D721Med (cell line): ENCODE data around the gene CCDC17.

Source experiments
- DNase-seq: peaks from one replicate; pipeline ENCODE4 v3.0.0; 2011; ENCODE audit warnings: low spot score; ENCODE audit not compliant: insufficient read length
- FAIRE-seq: peaks from 2 replicates; lab custom pipeline; 2011; peaks lifted over from hg19 to GRCh38; lab: Jason Lieb, UNC
- TF ChIP-seq, protein P1 (sequence below): IDR thresholded peaks from 2 replicates; pipeline ENCODE4 v1.5.1; 2012; ENCODE audit warnings: mild to moderate bottlenecking, control low read depth; ENCODE audit not compliant: insufficient read depth; ENCODE audit errors: missing control alignments

CCDC17 gene

DNA sequence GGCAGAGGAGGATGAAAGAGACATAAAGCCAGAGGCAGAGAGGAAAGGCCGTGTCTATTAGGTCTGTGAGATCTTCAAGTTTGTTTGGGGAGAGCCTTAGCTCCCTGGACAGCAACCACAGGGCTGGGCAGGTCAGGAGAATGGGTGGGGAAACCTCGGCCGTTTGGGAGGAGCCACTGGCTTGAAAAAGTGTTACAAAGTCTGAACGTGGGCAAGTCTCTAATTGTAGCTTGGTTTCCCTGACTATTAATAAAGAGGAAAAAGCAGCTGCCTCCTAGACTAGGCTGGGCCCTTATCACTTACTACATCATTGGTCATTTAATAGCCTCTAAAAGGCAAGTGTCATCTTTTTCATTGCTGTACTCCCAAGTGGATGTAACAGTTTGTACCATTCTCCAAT is at the start of gene CCDC17:
Gene CCDC17 (minus strand): TSS at position 83 of the 400 bp plus-strand sequence. CDS start 145 bp downstream, outside the sequence.
- no peak for FAIRE-seq

DNA sequence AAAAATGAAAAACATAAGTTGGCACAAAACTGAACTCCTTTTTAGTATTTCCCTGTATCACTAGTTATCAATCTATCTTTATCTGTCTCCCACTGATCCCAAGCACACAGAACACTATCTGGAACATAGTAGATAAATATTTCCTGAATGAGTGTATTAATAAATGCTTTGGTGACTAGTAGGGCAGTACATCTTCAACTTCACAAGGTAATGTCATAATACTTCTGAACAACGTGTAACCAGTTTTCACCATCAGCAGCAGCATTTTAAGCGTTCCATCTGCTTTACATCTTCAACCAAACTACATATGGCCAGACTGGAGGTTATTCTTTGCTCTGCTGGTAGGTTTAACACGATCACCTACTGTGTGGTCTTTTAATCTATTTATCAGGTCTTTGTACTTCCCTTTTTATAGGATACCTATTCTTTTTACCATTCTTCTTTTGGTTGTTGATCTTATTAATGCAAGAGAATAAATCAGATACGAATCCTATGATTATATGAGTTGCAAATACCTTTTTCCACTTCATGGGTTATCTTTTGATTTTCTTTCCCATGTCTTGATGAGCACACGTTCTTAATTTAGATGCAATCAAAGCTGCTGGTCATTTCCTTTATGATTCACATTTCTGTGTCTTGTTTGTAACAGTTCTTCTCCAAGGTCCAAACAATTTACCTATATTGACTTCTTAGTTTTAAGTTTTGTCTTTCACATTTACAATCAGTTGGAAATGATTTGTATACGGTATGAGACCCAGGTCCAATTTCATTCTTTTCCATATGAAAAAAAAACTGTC is 46.2 kb upstream of the CCDC17 start:
- FAIRE-seq (no peak), DNase-seq (no peak)
- TF ChIP-seq, protein P1, sequence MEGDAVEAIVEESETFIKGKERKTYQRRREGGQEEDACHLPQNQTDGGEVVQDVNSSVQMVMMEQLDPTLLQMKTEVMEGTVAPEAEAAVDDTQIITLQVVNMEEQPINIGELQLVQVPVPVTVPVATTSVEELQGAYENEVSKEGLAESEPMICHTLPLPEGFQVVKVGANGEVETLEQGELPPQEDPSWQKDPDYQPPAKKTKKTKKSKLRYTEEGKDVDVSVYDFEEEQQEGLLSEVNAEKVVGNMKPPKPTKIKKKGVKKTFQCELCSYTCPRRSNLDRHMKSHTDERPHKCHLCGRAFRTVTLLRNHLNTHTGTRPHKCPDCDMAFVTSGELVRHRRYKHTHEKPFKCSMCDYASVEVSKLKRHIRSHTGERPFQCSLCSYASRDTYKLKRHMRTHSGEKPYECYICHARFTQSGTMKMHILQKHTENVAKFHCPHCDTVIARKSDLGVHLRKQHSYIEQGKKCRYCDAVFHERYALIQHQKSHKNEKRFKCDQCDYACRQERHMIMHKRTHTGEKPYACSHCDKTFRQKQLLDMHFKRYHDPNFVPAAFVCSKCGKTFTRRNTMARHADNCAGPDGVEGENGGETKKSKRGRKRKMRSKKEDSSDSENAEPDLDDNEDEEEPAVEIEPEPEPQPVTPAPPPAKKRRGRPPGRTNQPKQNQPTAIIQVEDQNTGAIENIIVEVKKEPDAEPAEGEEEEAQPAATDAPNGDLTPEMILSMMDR: no peak

More for the DNA sequence above, at the start of gene CCDC17:
- TF ChIP-seq, protein P1: no peak
- DNase-seq: no peak

DNA sequence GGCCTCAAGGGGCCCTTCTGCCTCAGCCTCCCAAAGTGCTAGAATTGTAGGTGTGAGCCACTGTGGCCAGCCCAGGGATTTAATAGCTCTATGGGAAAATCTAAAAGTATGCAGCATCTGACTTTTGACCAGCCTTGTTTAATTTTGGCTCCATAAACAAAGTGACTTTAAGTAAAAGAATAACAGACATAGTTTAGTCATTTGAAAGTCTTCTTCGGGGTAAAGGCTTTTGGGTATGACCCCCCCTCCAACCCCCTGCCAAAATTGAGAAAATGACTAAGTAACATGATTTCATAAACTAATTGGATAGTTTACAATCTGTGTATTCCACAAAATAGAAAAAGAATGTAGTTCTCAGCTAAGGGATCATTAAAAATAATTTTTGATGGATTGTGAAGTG is 45.5 kb upstream of the CCDC17 start:
- no peak for FAIRE-seq
- DNase-seq: no peak
- TF ChIP-seq, protein P1: no peak

DNA sequence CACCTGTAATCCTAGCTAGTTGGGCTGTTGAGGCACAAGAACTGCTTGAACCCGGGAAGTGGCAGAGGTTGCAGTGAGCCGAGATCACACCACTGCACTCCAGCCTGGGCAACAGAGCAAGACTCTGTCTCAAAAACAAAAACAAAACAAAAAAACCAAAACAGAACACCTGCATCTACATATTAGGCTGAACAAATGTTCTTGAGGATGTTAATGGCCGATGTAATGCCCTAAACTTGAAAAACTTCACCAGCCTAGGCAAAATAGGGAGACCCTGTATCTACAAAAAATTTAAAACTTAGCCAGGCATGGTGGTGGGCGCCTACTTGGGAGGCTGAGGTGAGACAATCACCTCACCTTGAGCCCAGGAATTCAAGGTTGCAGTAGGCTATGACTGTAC is 44.7 kb upstream of the CCDC17 start:
- TF ChIP-seq, protein P1: no peak
- DNase-seq (no peak), FAIRE-seq (no peak)

DNA sequence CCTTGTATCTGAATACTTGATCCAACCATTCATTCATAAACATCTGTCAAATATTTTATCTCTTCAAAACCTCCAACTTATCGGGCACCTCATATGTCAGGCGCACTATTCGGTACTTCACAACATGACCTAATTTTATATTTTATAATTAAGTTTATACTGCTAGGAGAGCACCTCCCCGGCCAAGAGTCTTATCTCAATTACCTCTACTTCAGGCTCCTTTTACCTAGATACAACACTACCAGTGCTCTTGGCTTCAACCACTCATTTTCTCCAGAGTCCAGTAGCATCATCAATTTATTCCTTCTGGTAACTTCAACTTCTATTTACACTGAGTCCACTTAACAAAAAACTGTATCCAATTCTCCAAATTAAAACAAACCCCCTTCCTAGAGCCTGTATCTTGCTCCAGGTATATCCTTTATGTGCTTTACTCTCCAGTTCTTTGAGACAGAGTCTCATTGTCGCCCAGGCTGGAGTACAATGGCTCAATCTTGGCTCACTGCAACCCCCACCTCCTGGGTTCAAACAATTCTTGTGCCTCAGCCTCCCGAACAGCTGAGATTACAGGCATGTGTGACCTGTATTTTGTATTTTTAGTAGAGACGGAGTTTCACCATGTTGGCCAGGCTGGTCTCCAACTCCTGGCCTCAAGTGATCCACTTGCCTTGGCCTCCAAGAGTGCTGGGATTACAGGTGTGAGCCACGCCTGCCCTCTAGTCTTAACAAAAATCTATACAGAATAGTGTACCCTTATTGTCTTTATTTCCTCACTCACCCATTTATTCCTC is 43.7 kb upstream of the CCDC17 start:
- TF ChIP-seq, protein P1: no peak
- FAIRE-seq: no peak
- no peak for DNase-seq

DNA sequence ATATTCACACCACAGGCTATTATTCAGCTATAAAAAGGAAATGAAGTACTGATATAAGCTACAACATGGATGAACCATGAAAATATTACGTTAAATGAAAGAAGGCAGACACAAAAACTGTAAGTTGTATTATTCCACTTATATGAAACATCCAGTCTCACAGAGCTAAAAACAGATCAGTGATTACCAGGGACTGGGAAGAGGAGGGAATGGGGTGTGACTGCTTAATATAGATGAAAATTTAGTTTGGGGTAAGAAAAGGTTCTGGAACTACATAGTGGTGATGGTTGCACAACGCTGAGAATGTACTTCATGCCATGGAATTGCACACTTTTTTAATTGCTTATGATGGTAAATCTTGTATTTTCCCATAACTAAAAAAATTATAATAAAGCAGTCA is 43.0 kb upstream of the CCDC17 start:
- FAIRE-seq: no peak
- TF ChIP-seq, protein P1: no peak
- no peak for DNase-seq
